Adrenal gland (tissue), 5 donors: ENCODE data around the gene DAB2IP.

Source experiments
- CTCF ChIP-seq, 6 experiments: fragments of 450-650 bp in 4 of 6; fragments of 200-600 bp in 2 of 6; sonication (generic) in 1 of 6; IDR thresholded peaks; 1 replicate in 5 of 6; 2 replicates in 1 of 6; pipeline versions ENCODE4 v1.5.1 to v1.8.0; 2016 to 2021; ENCODE audit warnings: antibody characterized with exemption in 6 of 6, mild to moderate bottlenecking in 2 of 6, moderate library complexity in 1 of 6
- POLR2A ChIP-seq, 2 donors: fragments of 450-650 bp; IDR thresholded peaks; one replicate each; pipeline ENCODE4 v1.6.1; 2017; ENCODE audit warnings: antibody characterized with exemption in 2 of 2, mild to moderate bottlenecking in 2 of 2, moderate library complexity in 1 of 2
- donor health status: DM: no; HTN: no; CAD: no.

- TF ChIP-seq CTCF (IDR thresholded peaks at IDR 0.05) (no peak), POLR2A (IDR thresholded peaks at IDR 0.05) (no peak)
Observed at GRCh38 chr9:121678501-121679022, 27.1 kb downstream of the DAB2IP start.
